DMS153 (cell line): ENCODE measurements around the gene TOPBP1.
A peak's percentile ranks its signal among the peaks of the same experiment; 100 is the strongest.
"Not testable (repeated sequence)": the region's sequence is repeated elsewhere in the genome, so short reads cannot be mapped to it uniquely, and the experiment has no call there.

ENCODE experiments used
- DNase-seq: peaks from one replicate; lab custom pipeline; 2025; lab: John Stamatoyannopoulos, UW

TOPBP1 gene

DNA sequence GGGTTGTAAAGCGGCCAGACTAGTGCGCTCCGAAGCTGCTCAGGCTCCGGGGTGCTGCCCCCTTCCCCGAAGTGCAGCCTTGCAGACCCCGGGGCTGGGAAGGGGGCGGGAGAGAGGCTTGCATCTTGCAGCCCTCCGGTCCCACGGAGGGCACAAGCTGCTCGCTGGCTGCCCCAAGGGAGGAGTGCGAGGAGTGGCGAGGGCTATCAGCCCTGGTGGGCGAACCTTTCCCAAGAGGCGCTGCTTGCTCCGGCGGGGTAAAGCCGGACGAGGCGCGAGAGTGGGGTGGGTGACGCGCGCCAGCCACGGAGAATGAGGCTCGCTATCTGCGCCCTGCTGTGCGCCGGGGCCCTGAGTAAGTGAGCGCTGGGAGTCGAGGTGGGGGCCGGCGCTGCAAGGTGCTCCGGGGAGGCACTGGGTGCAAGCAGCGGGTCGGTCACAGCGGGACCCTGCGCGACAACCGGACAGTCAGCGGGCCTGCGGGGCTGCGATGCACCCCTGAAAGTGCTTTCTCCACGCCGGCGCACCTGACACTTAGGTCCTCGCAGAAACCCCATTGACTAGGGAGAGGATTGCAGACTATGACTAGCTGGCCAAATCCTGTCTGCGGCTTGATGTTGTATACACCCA lies 12.7 kb upstream of the TOPBP1 start:
- DNase-seq: no peak

DNA sequence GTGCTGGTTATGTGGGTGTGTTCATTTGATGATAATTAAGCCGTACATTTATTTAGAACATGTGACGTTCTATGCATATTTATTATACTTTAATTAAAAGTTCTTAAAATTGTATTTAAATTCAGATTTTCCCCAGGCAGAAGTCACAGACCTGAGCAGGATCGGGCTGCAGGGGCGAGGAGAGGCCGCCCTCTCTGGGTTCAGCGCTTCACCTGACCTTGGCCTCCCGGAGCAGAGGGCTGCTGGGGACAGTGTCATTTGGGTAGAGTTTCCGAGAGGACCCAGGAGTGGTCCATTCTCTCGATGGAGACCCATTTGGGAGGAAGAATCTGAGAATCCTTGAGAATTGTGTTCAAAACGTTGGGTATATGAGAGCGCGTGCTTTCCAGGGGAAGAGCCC lies 12.0 kb upstream of the TOPBP1 start:
- no peak for DNase-seq

DNA sequence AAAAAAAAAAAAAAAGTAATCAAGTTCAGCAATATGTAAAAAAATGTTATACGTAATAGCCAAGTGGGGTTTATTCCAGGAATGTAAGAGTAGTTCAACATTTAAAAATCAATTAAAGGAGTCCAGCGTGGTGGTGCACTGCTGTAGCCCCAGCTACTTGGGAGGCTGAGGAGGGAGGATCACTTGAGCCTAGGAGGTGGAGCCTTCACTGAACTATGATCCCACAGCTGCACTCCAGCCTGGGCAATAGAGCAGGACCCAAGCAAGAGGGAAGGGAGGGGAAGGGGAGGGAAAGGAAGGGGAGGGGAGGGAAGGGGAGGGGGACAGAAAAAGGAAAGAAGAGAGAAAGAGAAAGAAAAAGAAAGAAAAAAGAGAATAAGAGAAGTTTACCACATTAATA lies 10.7 kb upstream of the TOPBP1 start:
- DNase-seq: no peak

DNA sequence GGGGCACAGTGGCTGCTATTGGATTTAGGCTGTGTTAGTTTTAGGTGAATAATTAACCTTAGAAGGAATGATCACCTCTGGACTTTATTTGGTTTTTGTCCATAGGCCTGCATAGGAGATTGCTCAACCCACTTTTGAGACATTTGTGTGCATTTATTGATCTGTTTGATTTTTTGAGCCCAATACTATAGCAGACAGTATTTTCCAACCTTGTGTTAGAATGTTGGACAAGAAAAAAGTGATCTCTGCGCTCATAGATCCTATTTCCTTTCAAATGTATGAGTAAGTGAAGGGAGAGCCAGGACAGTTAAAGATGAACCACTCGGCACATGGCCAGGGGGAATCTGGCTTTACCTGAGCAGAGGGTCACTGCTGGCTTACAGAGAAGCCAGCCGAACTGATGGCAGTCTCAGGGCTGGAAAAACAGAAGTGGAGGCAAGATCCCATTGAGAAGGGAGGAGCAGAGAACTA lies 8.8 kb upstream of the TOPBP1 start:
- DNase-seq: no peak

DNA sequence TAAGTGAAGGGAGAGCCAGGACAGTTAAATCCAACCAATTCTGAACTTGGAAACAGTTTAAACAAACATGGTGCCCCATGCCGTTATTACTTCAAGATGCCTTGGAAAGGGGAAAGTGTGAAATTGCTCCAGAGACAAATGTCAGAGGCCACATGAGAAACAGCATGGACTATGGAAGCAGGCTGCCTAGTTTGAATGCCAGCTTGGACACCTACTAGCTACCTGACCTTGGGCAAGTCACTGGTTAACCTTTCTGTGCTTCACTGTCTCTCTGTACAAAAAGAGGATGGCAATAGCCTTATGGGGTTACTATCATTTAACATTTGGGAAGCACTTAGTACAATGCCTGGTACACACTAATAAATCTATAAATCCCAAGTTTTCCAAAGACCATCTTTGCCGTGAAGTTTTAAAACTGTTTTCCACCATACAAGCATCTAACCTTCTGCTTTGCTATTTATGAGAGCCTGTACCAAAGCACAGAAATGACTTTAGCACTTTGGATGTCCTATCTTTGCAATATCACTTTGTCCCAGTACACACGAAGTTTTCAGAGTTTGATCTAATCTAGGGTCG lies 8.3 kb upstream of the TOPBP1 start:
- no peak for DNase-seq

DNA sequence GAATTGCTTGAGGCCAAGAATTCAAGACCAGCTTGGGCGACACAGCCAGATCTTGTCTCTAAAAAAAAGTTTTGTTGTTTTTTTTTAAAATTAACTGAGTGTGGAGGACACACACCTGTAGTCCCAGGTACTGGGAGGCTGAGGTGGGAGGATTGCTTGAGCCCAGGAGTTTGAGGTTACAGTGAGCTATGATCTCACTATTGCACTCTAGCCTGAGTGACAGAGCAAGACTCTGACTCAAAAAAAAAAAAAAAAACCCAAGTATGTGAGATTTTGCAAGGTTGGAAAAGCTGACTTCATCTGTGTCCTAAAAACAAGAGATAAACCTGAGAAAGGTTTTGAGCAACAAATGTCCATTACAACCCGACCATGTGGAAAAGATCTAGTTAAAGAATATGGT lies 5.4 kb upstream of the TOPBP1 start:
- no peak for DNase-seq

DNA sequence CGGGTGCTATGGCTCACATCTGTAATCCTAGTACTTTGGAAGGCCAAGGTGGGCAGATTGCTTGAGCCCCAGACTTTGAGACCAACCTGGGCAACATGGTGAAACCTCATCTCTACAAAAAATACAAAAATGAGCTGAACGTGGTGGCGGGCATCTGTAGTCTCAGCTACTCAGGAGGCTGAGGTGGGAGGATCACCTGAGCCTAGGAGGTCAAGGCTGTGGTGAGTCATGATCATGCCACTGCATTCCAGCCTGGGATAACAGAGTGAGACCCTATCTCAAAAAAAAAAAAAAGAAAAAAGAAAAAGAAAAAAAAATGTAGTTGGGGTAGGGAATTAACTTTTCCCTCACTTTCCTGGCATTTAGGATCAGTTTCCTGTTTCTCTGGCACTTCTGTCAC lies 3.4 kb upstream of the TOPBP1 start:
- not testable (repeated sequence) for DNase-seq

DNA sequence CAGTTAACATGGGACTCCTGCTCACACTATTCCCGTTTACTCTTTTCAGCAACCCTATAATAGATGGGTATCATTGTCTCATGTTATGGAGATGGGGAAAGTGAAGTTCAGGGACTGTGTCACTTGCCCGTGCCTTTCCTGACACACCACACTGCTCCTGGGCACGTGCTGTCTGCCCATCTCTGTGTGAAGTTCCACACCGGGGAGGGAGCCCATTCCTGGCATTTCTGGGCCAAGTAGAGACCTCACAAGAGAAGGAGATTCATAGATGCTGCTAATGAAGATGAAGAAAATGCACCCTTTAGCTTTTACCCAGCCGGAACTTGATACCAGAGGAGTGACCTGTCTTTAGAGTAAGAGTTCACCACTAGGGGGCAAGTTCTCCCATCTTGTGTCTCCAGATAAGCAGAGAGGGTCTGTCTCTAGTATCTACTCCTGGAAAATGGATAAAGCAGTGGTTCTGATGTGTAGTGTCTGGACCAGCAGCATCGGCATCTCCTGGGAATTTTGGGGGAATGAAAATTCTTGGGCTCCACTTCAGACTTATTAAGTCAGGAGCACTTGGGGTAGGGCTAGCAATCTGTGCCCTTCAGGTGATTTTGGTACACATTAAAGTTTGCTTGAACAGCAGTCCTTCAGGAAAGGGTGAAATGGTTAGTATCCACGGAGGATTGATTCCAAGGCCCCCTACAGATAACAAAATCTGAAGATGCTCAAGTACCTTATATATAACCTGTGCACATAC lies 2.0 kb upstream of the TOPBP1 start:
- peak; percentile 63 for DNase-seq

DNA sequence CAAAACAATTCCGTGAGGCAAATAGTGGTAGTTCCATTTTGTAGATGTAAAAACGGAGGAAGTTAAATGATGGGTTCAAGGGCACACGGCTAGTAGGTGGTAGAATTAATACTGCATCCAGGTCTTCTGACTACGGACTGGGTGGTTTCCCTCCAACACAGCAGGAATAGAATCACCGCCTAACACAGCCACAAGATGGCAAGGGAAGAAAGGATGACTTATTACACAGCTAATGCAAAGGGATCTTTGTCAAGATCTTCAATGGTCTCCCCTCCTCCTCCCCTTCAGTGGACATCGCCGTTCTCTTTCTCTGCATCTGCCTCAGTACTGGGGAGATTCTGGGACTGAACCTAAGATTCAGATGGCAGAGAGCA lies 524 bp upstream of the TOPBP1 start:
- no peak for DNase-seq

DNA sequence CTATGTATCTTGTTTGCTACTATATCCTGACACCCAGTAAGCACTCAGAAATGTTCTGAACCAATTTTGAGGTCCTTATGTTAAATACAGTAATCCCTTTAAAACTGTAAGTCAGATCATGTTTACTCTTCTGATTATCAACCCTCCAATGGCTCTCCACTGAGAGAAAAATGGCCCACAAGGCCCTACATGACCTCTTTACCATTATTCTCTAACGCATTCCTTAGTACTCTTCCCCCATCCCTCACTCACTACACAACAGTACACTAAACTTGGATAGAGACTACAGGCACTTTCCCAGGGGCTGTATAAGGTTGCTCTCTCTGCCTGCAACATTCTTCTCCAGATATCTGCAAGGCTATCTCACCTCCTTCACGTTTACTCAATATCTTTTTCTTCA lies 1.9 kb downstream of the TOPBP1 start:
- DNase-seq: no peak

DNA sequence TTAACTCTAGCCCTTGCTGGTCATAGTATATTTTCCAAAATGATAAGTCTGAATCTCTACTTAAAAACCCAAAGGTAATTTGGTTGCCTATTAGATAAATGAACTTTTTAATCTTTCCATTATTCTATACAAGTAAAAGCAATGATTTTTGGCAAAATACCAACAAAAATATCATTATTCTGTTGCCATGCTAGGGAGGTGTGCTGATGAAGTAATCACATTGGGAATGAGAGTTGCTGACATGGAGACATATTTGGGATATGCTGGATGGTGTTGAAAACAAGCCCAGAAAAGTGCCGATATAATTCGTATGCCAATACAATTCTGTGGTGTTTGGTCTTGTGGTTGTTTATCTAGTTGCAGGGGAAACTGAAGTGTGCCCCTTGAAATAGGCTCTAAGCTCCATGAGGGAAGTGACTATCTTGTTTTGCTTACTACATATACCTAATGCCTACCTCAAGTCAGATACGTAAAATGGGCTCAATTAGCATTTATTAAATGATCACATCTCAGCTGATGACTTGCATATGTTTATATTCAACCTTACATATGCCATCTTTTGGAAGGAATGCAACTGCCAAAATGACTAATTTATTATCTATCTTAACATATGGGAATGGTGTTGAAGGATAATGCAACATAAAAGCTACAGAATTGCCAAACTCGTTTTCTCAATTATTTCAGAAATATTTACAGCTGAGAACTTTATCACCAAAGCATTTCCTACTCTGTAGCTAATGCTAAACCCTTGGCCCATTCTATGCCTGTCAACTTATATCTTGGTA lies 5.8 kb downstream of the TOPBP1 start:
- DNase-seq: no peak

DNA sequence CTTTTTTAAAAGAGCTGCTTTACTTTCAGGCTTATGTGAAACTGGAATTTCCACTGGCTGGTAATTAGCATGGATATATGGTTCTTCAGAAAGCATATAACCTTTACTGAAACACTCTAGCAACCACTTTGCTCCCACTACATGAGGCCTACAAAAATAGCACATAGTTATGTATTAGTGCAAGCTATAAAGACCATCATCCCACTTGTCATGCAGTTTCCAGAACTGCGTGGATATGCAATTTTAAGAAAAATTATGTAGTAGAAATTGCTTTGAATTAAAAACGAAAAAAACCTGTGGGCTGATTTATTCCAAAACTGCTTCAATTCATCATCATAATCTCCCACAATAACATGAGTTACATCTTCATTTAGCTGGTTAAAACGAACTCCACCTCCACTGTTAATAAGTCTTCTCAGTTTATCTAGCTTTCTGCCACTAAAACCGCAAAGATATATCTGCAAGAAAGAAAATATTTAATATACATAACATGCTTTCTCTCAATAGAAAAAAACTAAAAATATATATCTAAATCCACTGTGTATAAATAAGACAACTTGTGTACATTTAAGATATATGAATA lies 12.2 kb downstream of the TOPBP1 start:
- no peak for DNase-seq

DNA sequence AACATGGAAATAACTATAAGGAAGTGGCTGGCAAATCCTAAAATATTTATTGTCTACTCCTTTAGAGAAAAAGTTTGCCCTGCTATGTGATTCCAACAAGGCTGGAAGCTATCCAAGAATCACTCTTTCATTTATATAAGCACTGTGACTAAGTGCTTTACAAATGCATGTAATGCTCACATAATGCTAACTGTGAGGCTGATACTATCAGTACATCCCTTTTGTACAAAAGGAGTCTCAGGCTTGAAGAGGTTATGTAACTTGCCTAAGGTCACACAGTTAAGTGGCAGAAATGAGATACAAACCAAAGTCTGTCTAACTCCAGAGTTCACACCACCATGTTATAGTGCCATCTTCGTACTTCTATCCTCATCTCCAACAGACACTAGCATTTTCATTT lies 17.0 kb downstream of the TOPBP1 start:
- DNase-seq: no peak

DNA sequence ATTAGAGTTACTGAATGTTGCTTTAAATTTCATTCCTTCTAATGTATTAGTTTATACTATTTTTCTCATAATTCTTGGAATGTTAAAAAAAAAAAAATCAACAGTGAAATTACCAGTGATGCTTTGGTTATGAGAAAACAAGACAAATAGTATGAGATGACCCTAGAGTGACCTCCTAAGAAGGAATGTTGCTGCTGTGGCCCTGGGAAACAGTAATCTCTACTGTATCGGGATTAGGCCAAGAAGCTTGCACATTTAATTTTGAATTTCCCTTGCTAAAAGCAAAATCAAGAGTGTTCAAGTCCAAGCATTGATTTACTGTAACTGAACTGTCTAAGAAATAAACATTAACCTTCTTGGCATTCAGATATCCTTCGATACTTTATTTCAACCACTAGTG lies 18.1 kb downstream of the TOPBP1 start:
- no peak for DNase-seq

DNA sequence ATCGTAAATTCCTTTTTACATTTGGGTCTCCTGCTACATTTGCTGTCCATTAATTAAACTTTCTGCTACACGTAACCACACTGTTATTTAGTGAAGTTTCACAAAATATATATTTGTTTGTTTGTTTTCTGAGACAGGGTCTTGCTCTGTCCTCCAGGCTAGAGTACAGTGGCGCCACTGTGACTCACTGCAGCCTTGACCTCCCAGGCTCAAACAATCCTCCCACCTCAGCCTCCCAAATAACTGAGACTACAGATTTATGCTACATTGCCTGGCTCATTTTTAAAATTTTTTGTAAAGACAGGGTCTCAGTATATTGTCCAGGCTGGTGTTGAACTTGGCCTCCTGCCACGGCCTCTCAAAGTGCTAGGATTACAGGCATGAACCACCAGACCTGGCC lies 20.5 kb downstream of the TOPBP1 start:
- DNase-seq: no peak

DNA sequence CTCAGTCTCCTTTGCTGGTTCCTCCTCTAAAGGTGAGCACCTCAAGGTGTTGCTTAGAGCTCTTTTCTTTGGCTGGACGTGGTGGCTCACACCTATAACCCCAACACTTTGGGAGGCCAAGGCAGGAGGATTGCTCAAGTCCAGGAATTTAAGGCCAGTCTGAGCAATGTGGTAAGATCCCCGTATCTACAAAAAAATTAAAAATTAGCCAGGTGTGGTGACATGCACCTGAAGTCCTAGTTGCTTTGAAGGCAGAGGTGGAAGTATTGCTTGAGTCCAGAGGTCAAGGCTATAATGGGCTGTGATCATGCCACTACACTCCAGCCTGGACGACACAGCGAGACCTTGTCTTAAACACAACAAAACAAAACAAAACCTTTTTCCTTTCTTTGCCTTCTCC lies 28.3 kb downstream of the TOPBP1 start:
- DNase-seq: no peak

DNA sequence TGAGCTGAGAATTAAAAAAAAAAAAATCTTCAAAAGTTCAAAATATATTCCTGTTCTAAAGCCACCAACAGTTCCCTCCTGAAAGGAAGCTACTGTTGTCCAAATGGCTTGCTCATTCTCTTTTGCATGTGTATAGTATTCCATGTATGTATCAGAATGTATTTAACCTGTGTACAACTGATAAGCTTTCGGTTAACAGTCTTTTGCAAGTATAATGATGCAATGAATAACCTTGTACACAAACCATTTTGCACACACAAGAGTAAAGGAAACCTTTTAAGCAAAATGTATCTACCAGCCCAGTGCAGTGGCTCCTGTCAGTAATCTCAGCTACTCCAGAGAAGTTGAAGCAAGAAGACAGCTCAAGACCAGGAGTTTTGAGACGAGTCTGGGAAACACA lies 32.6 kb downstream of the TOPBP1 start:
- DNase-seq: no peak

DNA sequence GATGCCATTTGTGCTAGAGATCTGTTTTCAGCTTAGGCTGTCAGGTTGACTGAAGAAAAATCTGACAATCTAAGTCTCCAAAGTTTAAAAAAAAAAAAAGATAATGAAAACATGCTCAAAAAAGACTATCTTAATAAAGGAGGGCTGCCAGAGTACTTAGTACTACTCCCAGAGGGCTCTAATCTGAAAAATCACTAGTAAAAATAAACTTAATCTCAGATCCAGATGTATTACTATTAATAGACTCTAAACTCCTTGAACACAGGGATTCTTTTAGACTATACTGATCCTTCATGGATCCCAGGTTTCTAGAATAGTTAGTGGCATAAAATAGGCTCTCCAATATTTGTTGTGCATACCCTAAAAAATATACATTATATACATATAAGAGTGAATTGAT lies 34.0 kb downstream of the TOPBP1 start:
- DNase-seq: no peak

DNA sequence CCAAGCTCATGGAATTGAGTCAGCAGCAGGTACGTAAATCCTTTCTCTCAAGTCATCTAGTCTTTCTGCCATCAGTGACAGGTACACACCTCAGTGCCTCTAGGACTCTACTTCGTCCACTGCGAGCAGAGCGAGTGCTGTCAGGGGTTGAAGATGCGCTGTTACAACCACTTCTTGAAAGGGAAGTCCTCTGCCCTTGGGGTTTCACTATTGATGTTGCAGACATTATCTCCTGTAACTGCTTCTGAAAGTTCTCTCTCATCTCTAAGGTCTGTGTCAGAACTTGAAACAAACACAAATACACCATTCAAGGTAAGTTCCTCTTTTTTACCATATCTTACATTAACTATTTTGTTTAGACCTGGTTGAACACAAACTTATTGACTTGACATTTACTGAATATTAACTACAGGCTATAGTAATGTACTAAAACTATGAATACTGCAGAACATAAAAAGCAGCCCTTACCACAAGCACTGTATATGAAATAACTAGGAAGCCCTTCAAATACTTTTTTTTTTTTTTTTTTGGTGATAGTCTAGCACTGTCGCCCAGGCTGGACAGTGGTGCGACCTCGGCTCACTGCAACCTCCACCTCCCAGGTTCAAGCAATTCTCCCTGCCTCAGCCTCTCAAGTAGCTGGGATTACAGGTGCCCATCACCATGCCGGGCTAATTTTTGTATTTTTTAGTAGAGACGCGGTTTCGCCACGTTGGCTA lies 41.5 kb downstream of the TOPBP1 start:
- no peak for DNase-seq

DNA sequence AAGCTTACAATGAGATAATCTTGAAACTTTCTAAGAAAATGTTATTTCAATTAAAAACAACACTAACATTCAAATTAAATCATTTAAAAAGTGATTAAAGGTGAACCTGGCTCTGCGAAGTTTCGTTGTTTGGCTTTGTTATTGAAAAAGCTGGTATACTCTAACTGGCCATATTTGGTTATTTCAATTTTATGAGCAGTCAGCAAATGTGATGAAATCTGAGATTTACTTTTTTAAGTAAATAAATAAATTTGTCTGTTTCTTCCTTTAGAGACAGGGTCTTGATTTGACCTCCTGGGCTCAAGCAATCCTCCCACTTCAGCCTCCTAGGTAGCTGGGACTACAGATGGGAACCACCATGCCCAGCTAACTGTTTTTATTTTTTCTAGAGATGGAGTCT lies 50.2 kb downstream of the TOPBP1 start:
- no peak for DNase-seq

DNA sequence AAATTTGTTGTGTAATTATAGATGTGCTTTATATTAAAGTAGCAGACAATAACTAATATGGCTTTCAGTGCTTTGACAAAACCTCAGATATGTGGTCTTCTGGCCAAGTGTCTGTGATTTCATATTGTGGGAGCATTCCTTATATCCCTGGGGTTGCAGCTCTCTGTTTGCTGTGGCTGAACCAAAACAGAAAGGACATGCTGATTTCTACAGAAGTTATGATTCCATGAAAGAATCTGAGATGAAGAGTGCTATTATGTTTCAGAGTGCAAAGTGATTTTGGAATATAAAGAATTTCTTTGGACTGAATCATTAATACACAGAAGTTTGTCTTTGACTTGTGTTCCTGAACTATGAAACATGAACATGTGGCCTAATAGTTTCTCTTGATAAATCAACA lies 51.7 kb downstream of the TOPBP1 start:
- DNase-seq: no peak

DNA sequence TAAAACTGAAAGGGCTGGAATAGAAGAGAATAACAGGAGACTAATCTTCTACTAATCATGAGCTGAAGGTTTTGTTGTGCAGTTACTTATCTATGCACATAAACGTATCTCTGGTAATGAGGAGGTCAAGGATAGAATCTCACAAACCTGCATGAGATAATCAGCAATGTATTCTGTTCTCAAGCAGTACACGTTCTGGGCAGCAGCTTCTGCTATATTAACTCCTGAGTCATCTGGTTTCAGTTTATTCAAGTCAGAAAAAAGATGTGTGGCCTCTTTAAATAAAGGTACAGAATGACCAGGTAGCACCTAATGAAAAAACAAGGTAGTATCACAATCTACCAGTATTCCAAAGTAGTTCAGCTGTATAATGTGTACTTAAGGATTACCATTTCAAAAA lies 53.4 kb downstream of the TOPBP1 start:
- DNase-seq: no peak
